GM19328 (cell line): ENCODE data around the gene BBS9.

Experiments used
- ATAC-seq: cut with Tn5 transposase; IDR thresholded peaks from one replicate; pipeline ENCODE4 v1.9.1; 2021; ENCODE audit warnings: mild to moderate bottlenecking, moderate library complexity; ENCODE audit not compliant: unreplicated experiment

Gene BBS9

GRCh38 chr7:33632840-33633525 lies 503.6 kb downstream of the BBS9 start:
- no peak for ATAC-seq

DNA sequence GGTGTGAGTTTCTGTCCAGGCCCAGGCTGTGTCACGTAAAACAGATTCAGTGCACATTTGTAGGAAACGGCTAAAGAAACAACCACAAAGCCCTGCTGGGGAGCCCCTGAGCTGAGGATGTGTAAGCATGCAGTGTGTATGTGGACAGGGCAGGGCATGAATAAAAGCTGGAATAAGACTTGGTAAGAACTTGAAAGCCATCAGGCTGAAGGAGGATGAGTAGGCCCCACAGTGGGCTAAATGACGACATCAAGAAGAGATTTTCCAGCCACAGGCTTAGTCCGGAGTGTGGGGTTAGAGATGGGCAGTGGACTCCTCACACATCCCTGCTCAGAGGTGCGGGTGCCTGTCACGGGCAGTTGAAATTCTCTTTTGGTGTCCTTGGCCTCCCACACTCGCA lies 505.2 kb downstream of the BBS9 start:
- no peak for ATAC-seq

- ATAC-seq, result no peak
Measured at GRCh38 chr7:33636359-33636758, 507.0 kb downstream of the BBS9 start.

GRCh38 chr7:33639552-33640197 lies 510.3 kb downstream of the BBS9 start:
- no peak for ATAC-seq

- ATAC-seq, result no peak
Measured at GRCh38 chr7:33640741-33641140, 511.4 kb downstream of the BBS9 start.

GRCh38 chr7:33642312-33642711 lies 512.9 kb downstream of the BBS9 start:
- no peak for ATAC-seq

GRCh38 chr7:33643530-33643929 lies 514.2 kb downstream of the BBS9 start:
- ATAC-seq, result no peak

DNA sequence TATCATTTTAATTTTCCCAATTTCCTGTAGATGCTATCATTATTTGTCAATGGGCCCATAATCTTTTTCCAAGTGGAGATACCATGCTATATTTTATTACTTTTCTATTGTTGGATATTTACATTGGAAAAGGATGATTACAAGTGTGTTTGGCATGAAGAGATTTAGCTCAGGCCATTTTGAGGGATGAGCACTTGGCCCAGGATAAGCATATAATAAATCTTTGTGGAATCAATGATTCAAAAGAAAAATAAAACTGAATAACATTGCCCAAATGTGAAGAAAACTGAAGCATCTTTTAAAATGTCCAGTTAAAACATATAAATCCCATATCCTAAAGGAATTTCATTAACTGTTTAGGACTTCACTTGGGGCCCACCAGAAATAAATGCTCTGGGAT lies 515.1 kb downstream of the BBS9 start:
- ATAC-seq, result no peak

GRCh38 chr7:33645104-33645503 lies 515.7 kb downstream of the BBS9 start:
- no peak for ATAC-seq

GRCh38 chr7:33646166-33646565 lies 516.8 kb downstream of the BBS9 start:
- no peak for ATAC-seq

- ATAC-seq, result no peak
Measured at GRCh38 chr7:33646891-33647391, 517.6 kb downstream of the BBS9 start.

DNA sequence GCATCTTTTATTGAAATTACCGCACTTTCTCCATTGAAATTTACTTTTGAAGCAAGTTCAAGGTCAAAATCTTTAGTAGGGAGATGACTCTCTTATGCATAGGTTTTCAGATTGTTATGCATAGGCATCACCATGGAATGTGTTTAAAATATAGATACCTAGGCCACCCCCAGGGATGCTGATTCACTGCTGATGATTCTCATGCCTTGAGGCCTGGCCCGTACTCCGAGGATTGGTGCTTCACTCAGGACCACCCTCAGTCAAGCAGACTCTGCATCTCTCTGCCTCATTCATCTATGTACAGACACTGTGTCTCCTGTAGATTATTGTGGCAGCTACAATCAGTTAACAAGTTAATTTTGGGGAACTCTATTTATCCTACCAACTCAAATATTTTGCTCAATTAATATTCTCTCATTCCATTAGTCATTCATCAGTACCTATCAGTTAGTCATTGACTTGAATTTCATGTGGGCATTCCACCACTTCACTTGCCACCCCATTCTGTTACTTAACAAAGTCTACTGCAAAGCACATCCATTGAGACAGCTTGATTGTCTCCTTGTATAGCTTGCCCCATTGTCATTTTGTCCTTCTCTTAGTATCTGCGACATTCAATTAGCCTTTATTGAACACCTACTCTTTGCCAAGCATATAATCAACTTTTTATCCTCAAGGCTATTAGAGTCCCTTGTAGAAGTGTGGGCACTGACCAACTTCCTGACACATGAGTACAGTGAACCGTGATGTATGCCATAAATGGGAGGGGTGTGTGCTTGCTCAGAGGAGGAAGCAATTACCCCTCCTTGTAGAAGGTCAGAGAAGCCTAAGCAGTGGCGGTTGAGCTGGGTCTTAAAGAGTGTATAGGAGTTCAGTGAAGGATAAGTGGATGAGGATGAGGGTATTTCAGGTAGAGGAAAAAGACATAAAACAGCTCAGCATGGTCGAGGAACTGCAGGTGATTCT lies 520.4 kb downstream of the BBS9 start:
- no peak for ATAC-seq

GRCh38 chr7:33650828-33651227 lies 521.5 kb downstream of the BBS9 start:
- no peak for ATAC-seq

- ATAC-seq, result no peak
Measured at GRCh38 chr7:33651998-33652515, 522.7 kb downstream of the BBS9 start.

DNA sequence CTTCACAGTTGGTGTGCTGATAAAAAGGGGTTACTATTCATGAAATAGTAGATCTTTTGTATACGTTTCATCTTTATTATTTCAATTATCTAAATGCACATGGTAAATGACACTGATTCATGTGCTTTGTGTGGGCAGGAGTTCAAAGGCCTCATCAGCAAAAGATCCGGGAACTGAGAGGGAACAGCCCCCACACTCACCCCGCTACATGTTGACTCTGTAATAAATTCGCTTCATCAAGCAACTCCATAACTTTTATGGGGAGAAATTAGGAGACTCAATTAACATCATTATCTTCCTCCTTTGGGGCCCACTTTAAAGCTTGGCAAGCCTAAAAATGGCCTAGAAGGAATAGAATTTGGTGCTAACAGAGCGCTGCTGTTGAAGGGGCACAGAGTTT lies 525.3 kb downstream of the BBS9 start:
- no peak for ATAC-seq
